A673 (cell line): ENCODE results near the gene CSKMT. TPM values are rescaled to one million over a fixed set of nuclear protein-coding genes. Genes with fewer than 3 reads are reported as not detected.
A peak's percentile ranks its signal among the peaks of the same experiment; 100 is the strongest.
"Not testable (repeated sequence)": the region's sequence is repeated elsewhere in the genome, so short reads cannot be mapped to it uniquely, and the experiment has no call there.

Experiments
- BruUV-seq: library from RNA; stranded (reverse); fragments of 400-500 nt; replicated peaks from 2 replicates; lab custom pipeline; 2021; lab: Mats Ljungman, UMichigan
- CTCF ChIA-PET: fragments of 300-600 bp; sonication (Branson Sonifier 250); formaldehyde crosslinking; loops from one replicate; lab custom pipeline; 2022; ENCODE audit warnings: antibody characterized with exemption; lab: Charles Lee
- POLR2A ChIA-PET: fragments of 300-600 bp; sonication (Branson Sonifier 250); formaldehyde crosslinking; loops from one replicate; lab custom pipeline; 2022; ENCODE audit warnings: antibody characterized with exemption; ENCODE audit not compliant: low non-redundant PET; lab: Charles Lee
- DNase-seq: peaks from one replicate; pipeline ENCODE4 v3.0.0-alpha.2; 2015; ENCODE audit warnings: low spot score
- H3K27ac ChIP-seq: fragments of 200-600 bp; sonication (generic); 2 replicates; pipeline ENCODE4 v1.5.1; 2016; ENCODE audit warnings: mixed run types, low read depth, mild to moderate bottlenecking, mixed read lengths, antibody characterized with exemption, low read length; ENCODE audit not compliant: poor library complexity, severe bottlenecking
- H3K27me3 ChIP-seq: fragments of 200-600 bp; sonication (generic); replicated peaks from 2 replicates; pipeline ENCODE4 v1.6.1; 2017; ENCODE audit warnings: mixed run types, low read depth, mild to moderate bottlenecking, mixed read lengths, antibody characterized with exemption, low read length; ENCODE audit not compliant: insufficient read depth, poor library complexity
- H3K36me3 ChIP-seq: fragments of 200-600 bp; sonication (generic); 2 replicates; pipeline ENCODE4 v1.6.1; 2016; ENCODE audit warnings: mixed run types, mild to moderate bottlenecking, mixed read lengths, antibody characterized with exemption, low read length; ENCODE audit not compliant: insufficient read depth, poor library complexity, severe bottlenecking
- H3K4me1 ChIP-seq: fragments of 200-600 bp; sonication (generic); 2 replicates; pipeline ENCODE4 v1.6.1; 2017; ENCODE audit warnings: mixed run types, mild to moderate bottlenecking, mixed read lengths, antibody characterized with exemption, low read length; ENCODE audit not compliant: insufficient read depth, poor library complexity, severe bottlenecking
- H3K4me3 ChIP-seq: fragments of 200-600 bp; sonication (generic); 2 replicates; pipeline ENCODE4 v1.5.1; 2016; ENCODE audit warnings: low read depth, mixed run types, mild to moderate bottlenecking, mixed read lengths, low read length; ENCODE audit not compliant: poor library complexity, severe bottlenecking
- H3K9me3 ChIP-seq: fragments of 200-600 bp; sonication (generic); 2 replicates; pipeline ENCODE4 v1.6.1; 2016; ENCODE audit warnings: mixed run types, low read depth, mild to moderate bottlenecking, mixed read lengths, antibody characterized with exemption, low read length; ENCODE audit not compliant: poor library complexity, severe bottlenecking
- EZH2 ChIP-seq: fragments of 200-600 bp; sonication (generic); IDR thresholded peaks from 2 replicates; pipeline ENCODE4 v1.6.1; 2017; ENCODE audit warnings: borderline replicate concordance, low read depth, mild to moderate bottlenecking, mixed read lengths, antibody characterized with exemption, low read length; ENCODE audit not compliant: poor library complexity, severe bottlenecking
- intact Hi-C: fragments of 100-400 bp; cut with micrococcal nuclease; formaldehyde crosslinking; loops from one replicate; pipeline ENCODE4 v1.10.0; 2022; ENCODE audit not compliant: unreplicated experiment
- total RNA-seq: library from RNA; stranded (reverse); gene quantifications from 2 replicates; pipeline ENCODE4 v1.2.3, GENCODE V29; 2021
- TF ChIP-seq, protein P1 (sequence below): fragments of 300-800, 200-600 bp; sonication (generic); conservative IDR thresholded peaks from 2 replicates; pipeline ENCODE4 v1.5.1; 2017; ENCODE audit warnings: low read depth, mild to moderate bottlenecking, antibody characterized with exemption, low read length, moderate library complexity, mixed read lengths

Gene CSKMT
- total RNA-seq, 1 experiment from 2014 or later = 68.8 TPM

DNA sequence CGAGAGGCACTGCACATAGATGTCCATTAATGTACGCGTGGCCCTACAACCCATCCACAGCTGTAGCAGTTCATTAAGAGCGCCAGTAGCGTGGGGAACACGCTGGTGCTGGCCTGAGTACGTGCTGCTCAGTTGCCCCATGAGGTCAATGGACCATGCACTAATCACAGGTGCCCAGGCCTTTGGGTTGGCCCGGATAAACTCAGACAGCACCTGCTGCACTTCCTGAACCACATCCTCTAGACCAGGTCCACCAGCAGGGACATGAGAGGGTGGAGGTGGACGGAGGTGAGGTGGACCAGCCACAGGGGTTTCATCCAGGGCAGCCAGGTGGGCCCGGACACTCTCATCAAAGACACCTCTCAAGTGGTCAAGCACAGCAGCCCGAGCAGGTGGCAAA is 15.6 kb upstream of the CSKMT start:
- ChIA-PET POLR2A (interaction anchor here (0.5 to 0.6 kb wide), 2 partner anchors 16 to 25 kb away, joined by 3 to 4 read pairs; partner anchors contain the start of genes C11orf98 and CSKMT), CTCF (no interaction called here)
- Histone ChIP-seq H3K4me1 (peaks cover 19% of the 10 kb centered on the region), H3K4me3 (no peak overlapping the region), H3K36me3 (peaks cover 29% of the 10 kb centered on the region), H3K27me3 (no peaks in the 10 kb centered on the region), H3K27ac (no peak overlapping the region), H3K9me3 (no peaks in the 10 kb centered on the region)
- intact Hi-C loops = no loop called here
- BruUV-seq = no TSS peak
- DNase-seq = no peak
- TF ChIP-seq, protein P1, sequence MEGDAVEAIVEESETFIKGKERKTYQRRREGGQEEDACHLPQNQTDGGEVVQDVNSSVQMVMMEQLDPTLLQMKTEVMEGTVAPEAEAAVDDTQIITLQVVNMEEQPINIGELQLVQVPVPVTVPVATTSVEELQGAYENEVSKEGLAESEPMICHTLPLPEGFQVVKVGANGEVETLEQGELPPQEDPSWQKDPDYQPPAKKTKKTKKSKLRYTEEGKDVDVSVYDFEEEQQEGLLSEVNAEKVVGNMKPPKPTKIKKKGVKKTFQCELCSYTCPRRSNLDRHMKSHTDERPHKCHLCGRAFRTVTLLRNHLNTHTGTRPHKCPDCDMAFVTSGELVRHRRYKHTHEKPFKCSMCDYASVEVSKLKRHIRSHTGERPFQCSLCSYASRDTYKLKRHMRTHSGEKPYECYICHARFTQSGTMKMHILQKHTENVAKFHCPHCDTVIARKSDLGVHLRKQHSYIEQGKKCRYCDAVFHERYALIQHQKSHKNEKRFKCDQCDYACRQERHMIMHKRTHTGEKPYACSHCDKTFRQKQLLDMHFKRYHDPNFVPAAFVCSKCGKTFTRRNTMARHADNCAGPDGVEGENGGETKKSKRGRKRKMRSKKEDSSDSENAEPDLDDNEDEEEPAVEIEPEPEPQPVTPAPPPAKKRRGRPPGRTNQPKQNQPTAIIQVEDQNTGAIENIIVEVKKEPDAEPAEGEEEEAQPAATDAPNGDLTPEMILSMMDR = no peak
- no peak for TF ChIP-seq EZH2

DNA sequence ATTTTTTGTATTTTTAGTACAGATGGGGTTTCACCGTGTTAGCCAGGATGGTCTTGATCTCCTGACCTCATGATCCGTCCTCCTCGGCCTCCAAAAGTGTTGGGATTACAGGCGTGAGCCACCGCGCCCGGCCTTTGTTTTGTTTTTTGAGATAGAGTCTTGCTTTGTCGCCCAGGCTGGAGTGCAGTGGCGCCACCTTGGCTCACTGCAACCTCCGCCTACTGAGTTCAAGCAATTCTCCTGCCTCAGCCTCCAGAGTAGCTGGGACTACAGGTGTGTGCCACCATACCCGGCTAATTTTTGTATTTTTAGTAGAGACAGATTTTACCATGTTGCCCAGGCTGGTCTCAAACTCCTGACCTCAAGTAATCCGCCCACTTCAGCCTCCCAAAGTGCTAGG is 14.8 kb upstream of the CSKMT start:
- Histone ChIP-seq H3K4me1 (peaks cover 19% of the 10 kb centered on the region), H3K36me3 (peaks cover 25% of the 10 kb centered on the region)
- CTCF ChIA-PET, DNase-seq, BruUV-seq, POLR2A ChIA-PET, intact Hi-C loops, H3K4me3 ChIP-seq, H3K9me3 ChIP-seq, H3K27me3 ChIP-seq, H3K27ac ChIP-seq: not testable (repeated sequence)

DNA sequence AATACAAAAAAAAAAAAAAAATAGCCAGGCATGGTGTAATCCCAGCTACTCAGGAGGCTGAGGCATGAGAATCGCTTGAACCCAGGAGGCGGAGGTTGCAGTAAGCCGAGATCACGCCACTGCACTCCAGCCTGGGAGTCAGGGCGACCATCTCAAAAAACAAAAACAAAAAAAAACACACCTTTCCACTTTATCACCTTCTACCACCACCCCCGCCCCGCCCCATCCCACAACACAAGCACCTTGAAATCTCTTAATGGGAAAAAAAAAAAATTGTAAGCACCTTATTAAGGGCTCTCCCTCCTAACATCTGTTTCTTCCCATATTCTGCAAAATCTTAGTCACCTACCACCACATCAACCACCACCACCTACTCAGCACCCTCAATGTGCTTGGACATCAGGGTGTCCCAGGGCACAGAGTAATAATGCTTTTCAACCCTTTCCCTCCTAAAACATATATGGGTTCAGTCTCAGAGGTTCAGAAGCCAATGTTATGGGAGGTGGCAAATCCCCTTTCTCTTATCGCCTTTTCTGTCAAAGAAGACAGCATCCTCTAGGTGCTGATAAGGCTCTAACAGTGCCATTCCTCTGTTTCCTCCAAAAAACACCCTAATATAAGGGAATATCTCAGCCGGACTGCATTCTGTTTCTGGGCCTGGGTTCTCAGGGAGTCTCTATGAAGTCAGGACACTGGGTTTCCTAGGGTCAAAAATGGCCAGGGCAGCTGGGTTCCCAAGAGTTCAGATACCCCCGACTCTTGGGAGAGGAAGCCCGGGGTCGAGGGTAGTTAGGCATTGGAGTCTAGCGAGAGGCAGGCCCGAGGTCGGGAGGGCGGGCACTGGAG is 12.7 kb upstream of the CSKMT start:
- H3K9me3 ChIP-seq = no peaks in the 10 kb centered on the region
- CTCF ChIA-PET = no interaction called here
- H3K36me3 ChIP-seq = peaks cover 25% of the 10 kb centered on the region
- BruUV-seq = no TSS peak
- H3K4me3 ChIP-seq = peak overlapping the region; percentile 81
- no peak for TF ChIP-seq EZH2
- TF ChIP-seq, protein P1 = no peak
- DNase-seq = no peak
- intact Hi-C loops = no loop called here
- H3K27me3 ChIP-seq = no peaks in the 10 kb centered on the region
- peak overlapping the region; percentile 90 for H3K27ac ChIP-seq
- H3K4me1 ChIP-seq = peaks cover 12% of the 10 kb centered on the region
- POLR2A ChIA-PET = interaction anchor here (1.0 to 1.4 kb wide), 2 partner anchors 13 to 61 kb away, joined by 6 to 7 read pairs; partner anchors contain the start of genes C11orf98, CSKMT and TUT1
